ENCODE data around the gene ZBTB7B. TPM values are rescaled to one million over a fixed set of nuclear protein-coding genes. Genes with fewer than 3 reads are reported as not detected.

The ZBTB7B gene
- polyA plus RNA-seq, 3 donors, result 6.3 to 149 (median 9.6) TPM

GRCh38 chr1:154958681-154959425, 43.7 kb upstream of the ZBTB7B start:
- Histone ChIP-seq H3K27ac (ENCODE audit: low read depth in 1 of 2, low read length in 2 of 2) (peak overlapping the region in 1 of 2 donors; percentile 1), H4K20me1 (ENCODE audit: insufficient read depth, low read length) (peaks cover 40% of the 10 kb centered on the region), H3K27me3 (ENCODE audit: control insufficient read depth in 2 of 2, insufficient read depth in 2 of 2, low read length in 2 of 2) (no peaks in the 10 kb centered on the region), H3K4me1 (ENCODE audit: control insufficient read depth in 1 of 2, insufficient read depth in 2 of 2, low read length in 2 of 2) (peaks cover 42 to 59% of the 10 kb centered on the region in 2 donors), H3K4me2 (replicated peaks; ENCODE audit: extremely low read depth, low read length, poor library complexity, severe bottlenecking) (no peak overlapping the region), H3K4me3 (replicated peaks in 1 of 3; ENCODE audit: low read depth in 2 of 3, low read length in 3 of 3) (no peak overlapping the region), H3K36me3 (replicated peaks in 1 of 2; ENCODE audit: control insufficient read depth in 1 of 2, insufficient read depth in 2 of 2, low read length in 2 of 2) (peaks cover 22 to 29% of the 10 kb centered on the region in 2 donors), H2AFZ (ENCODE audit: insufficient read depth, low read depth, low read length, poor library complexity, severe bottlenecking) (no peak overlapping the region), H3K9me3 (replicated peaks in 1 of 2; ENCODE audit: control insufficient read depth in 1 of 2, insufficient read depth in 1 of 2, low read length in 2 of 2) (no peaks in the 10 kb centered on the region), H3K9ac (ENCODE audit: insufficient read depth, low read length, poor library complexity, severe bottlenecking) (no peak overlapping the region), H3K79me2 (ENCODE audit: insufficient read depth, low read length) (peaks cover 50% of the 10 kb centered on the region)
- H3K27me3 Mint-ChIP-seq (ENCODE audit: low read depth in 3 of 3), result peaks cover 0 to 3% (median 1%) of the 10 kb centered on the region in 3 donors
- H3K4me1 Mint-ChIP-seq, result peaks cover 54% of the 10 kb centered on the region
- TF ChIP-seq CTCF (IDR thresholded peaks at IDR 0.05), result no peak
- peaks cover 16 to 21% of the 10 kb centered on the region in 2 donors for H3K36me3 Mint-ChIP-seq
- DNase-seq, result no peak
- H3K4me3 Mint-ChIP-seq, result no peak overlapping the region
- H3K9me3 Mint-ChIP-seq, result no peaks in the 10 kb centered on the region
- H3K27ac Mint-ChIP-seq, result peak overlapping the region in 1 of 7 donors; percentile 66
- intact Hi-C loops (cut with micrococcal nuclease), result no loop called here
- WGBS (ENCODE audit: insufficient coverage), result 97% methylated on average over 12 of the region's 16 CpGs

GRCh38 chr1:154959426-154959780, 43.2 kb upstream of the ZBTB7B start:
- no peak for TF ChIP-seq CTCF (IDR thresholded peaks at IDR 0.05)
- H3K27me3 ChIP-seq (ENCODE audit: control insufficient read depth in 2 of 2, insufficient read depth in 2 of 2, low read length in 2 of 2), result no peaks in the 10 kb centered on the region
- peaks cover 38 to 55% of the 10 kb centered on the region in 2 donors for H3K4me1 ChIP-seq (ENCODE audit: control insufficient read depth in 1 of 2, insufficient read depth in 2 of 2, low read length in 2 of 2)
- peaks cover 0 to 3% (median 1%) of the 10 kb centered on the region in 3 donors for H3K27me3 Mint-ChIP-seq (ENCODE audit: low read depth in 3 of 3)
- no peaks in the 10 kb centered on the region for H3K9me3 Mint-ChIP-seq
- no peak for DNase-seq
- no peak overlapping the region for H3K4me3 ChIP-seq (replicated peaks in 1 of 3; ENCODE audit: low read depth in 2 of 3, low read length in 3 of 3)
- H2AFZ ChIP-seq (ENCODE audit: insufficient read depth, low read depth, low read length, poor library complexity, severe bottlenecking), result no peak overlapping the region
- peak overlapping the region in 3 of 7 donors; percentile 36 to 70 (median 50) for H3K27ac Mint-ChIP-seq
- WGBS (ENCODE audit: insufficient coverage), result 90% methylated on average over 2 of the region's 7 CpGs
- H3K36me3 ChIP-seq (replicated peaks in 1 of 2; ENCODE audit: control insufficient read depth in 1 of 2, insufficient read depth in 2 of 2, low read length in 2 of 2), result peaks cover 27 to 34% of the 10 kb centered on the region in 2 donors
- intact Hi-C loops (cut with micrococcal nuclease), result no loop called here
- H4K20me1 ChIP-seq (ENCODE audit: insufficient read depth, low read length), result peaks cover 34% of the 10 kb centered on the region
- H3K27ac ChIP-seq (ENCODE audit: low read depth in 1 of 2, low read length in 2 of 2), result no peak overlapping the region
- H3K4me2 ChIP-seq (replicated peaks; ENCODE audit: extremely low read depth, low read length, poor library complexity, severe bottlenecking), result no peak overlapping the region
- H3K4me3 Mint-ChIP-seq, result no peak overlapping the region
- peaks cover 49% of the 10 kb centered on the region for H3K79me2 ChIP-seq (ENCODE audit: insufficient read depth, low read length)
- no peaks in the 10 kb centered on the region for H3K9me3 ChIP-seq (replicated peaks in 1 of 2; ENCODE audit: control insufficient read depth in 1 of 2, insufficient read depth in 1 of 2, low read length in 2 of 2)
- no peak overlapping the region for H3K9ac ChIP-seq (ENCODE audit: insufficient read depth, low read length, poor library complexity, severe bottlenecking)
- peaks cover 49% of the 10 kb centered on the region for H3K4me1 Mint-ChIP-seq
- peaks cover 18 to 26% of the 10 kb centered on the region in 2 donors for H3K36me3 Mint-ChIP-seq
